ENCODE results near the gene DNAJC1.

The DNAJC1 gene

GRCh38 chr10:22006379-22006884, 2.9 kb upstream of the DNAJC1 start:
- DNase-seq (ENCODE audit: low spot score): no peak

- no peak for DNase-seq (ENCODE audit: low spot score)
Observed at GRCh38 chr10:22005763-22006162, 2.2 kb upstream of the DNAJC1 start.

GRCh38 chr10:22003964-22004281, 393 bp upstream of the DNAJC1 start:
- no peak for DNase-seq (ENCODE audit: low spot score)

- peak; percentile 38 for DNase-seq (ENCODE audit: low spot score)
Observed at GRCh38 chr10:22002591-22003176, 846 bp downstream of the DNAJC1 start.

- no peak for DNase-seq (ENCODE audit: low spot score)
Observed at GRCh38 chr10:21995557-21995956, 8.0 kb downstream of the DNAJC1 start.

- DNase-seq (ENCODE audit: low spot score): peak; percentile 24
Observed at GRCh38 chr10:21993360-21994001, 10.0 kb downstream of the DNAJC1 start.

GRCh38 chr10:21991785-21992184, 11.7 kb downstream of the DNAJC1 start:
- no peak for DNase-seq (ENCODE audit: low spot score)

- no peak for DNase-seq (ENCODE audit: low spot score)
Observed at GRCh38 chr10:21990449-21990848, 13.1 kb downstream of the DNAJC1 start.

GRCh38 chr10:21989453-21990154, 13.9 kb downstream of the DNAJC1 start:
- peak; percentile 61 for DNase-seq (ENCODE audit: low spot score)

- peak; percentile 14 for DNase-seq (ENCODE audit: low spot score)
Observed at GRCh38 chr10:21985541-21985940, 18.0 kb downstream of the DNAJC1 start.

GRCh38 chr10:21981118-21981517, 22.4 kb downstream of the DNAJC1 start:
- DNase-seq (ENCODE audit: low spot score): no peak

- DNase-seq (ENCODE audit: low spot score): no peak
Observed at GRCh38 chr10:21980691-21981090, 22.8 kb downstream of the DNAJC1 start.

GRCh38 chr10:21978191-21978862, 25.2 kb downstream of the DNAJC1 start:
- DNase-seq (ENCODE audit: low spot score): no peak

GRCh38 chr10:21976739-21977138, 26.8 kb downstream of the DNAJC1 start:
- no peak for DNase-seq (ENCODE audit: low spot score)

GRCh38 chr10:21976280-21976679, 27.2 kb downstream of the DNAJC1 start:
- DNase-seq (ENCODE audit: low spot score): no peak

GRCh38 chr10:21975378-21975990, 28.0 kb downstream of the DNAJC1 start:
- DNase-seq (ENCODE audit: low spot score): no peak

- no peak for DNase-seq (ENCODE audit: low spot score)
Observed at GRCh38 chr10:21972584-21972983, 30.9 kb downstream of the DNAJC1 start.

- no peak for DNase-seq (ENCODE audit: low spot score)
Observed at GRCh38 chr10:21969326-21970287, 33.9 kb downstream of the DNAJC1 start.

- DNase-seq (ENCODE audit: low spot score): no peak
Observed at GRCh38 chr10:21964983-21965665, 38.4 kb downstream of the DNAJC1 start.

- DNase-seq (ENCODE audit: low spot score): no peak
Observed at GRCh38 chr10:21962358-21962757, 41.2 kb downstream of the DNAJC1 start.

- DNase-seq (ENCODE audit: low spot score): no peak
Observed at GRCh38 chr10:21961847-21962246, 41.7 kb downstream of the DNAJC1 start.

Data from AG08395 (cell line).